Sigmoid colon (tissue), 4 donors: ENCODE data around the gene RNASEH2C.

ENCODE experiments used
- EP300 ChIP-seq, 4 donors: sonication (generic); formaldehyde crosslinking; IDR thresholded peaks; one replicate each; pipeline ENCODE4 v1.6.1; 2017; ENCODE audit warnings: antibody characterized with exemption in 4 of 4
- POLR2A ChIP-seq, 2 donors: fragments of 450-650 bp; IDR thresholded peaks; one replicate each; pipeline ENCODE4 v1.6.1; 2016; ENCODE audit warnings: antibody characterized with exemption in 2 of 2, mild to moderate bottlenecking in 2 of 2, moderate library complexity in 2 of 2

DNA sequence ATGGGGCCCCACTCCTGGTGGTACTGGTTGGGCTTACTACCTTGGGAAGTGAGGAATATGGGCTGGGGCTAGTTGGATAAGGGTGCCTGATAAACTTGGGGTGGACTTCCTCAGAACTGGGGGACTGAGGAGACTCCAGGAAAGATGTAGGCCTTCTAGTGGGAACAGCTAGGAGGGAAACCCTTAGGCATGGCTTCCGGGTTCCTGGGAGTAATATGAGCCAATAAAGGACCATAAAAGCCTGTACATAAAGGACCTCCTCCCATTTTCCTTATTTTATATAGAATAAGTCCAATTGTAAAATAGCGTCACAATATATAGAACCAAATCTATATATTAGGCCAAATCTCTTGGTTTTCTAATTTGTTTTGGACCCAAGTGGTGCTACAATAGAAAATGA is 18.4 kb upstream of the RNASEH2C start:
- TF ChIP-seq EP300 (IDR thresholded peaks at IDR 0.05) (no peak), POLR2A (IDR thresholded peaks at IDR 0.05) (no peak)
